ENCODE results near the gene C17orf78. TPM values are rescaled to one million over a fixed set of nuclear protein-coding genes. Genes with fewer than 3 reads are reported as not detected.
"Not testable (repeated sequence)": the region's sequence is repeated elsewhere in the genome, so short reads cannot be mapped to it uniquely, and the experiment has no call there.

Gene C17orf78
- total RNA-seq, 1 experiment from 2014 or later: not detected

GRCh38 chr17:37392024-37392590 is 16.3 kb downstream of the C17orf78 start:
- CTCF ChIA-PET: interaction anchor here (4.1 kb wide), 1 partner anchor 18 kb away, joined by 24 read pairs; no protein-coding TSS in a partner anchor
- H3K36me3 Mint-ChIP-seq (ENCODE audit: insufficient read depth, unreplicated experiment): peaks cover 6% of the 10 kb centered on the region
- H3K27me3 Mint-ChIP-seq (ENCODE audit: insufficient read depth, unreplicated experiment): no peaks in the 10 kb centered on the region
- peaks cover 14% of the 10 kb centered on the region for H3K4me1 Mint-ChIP-seq (ENCODE audit: insufficient read depth, unreplicated experiment)
- H3K4me3 Mint-ChIP-seq (ENCODE audit: unreplicated experiment): peak overlapping the region; percentile 35
- TF ChIP-seq, protein P1, sequence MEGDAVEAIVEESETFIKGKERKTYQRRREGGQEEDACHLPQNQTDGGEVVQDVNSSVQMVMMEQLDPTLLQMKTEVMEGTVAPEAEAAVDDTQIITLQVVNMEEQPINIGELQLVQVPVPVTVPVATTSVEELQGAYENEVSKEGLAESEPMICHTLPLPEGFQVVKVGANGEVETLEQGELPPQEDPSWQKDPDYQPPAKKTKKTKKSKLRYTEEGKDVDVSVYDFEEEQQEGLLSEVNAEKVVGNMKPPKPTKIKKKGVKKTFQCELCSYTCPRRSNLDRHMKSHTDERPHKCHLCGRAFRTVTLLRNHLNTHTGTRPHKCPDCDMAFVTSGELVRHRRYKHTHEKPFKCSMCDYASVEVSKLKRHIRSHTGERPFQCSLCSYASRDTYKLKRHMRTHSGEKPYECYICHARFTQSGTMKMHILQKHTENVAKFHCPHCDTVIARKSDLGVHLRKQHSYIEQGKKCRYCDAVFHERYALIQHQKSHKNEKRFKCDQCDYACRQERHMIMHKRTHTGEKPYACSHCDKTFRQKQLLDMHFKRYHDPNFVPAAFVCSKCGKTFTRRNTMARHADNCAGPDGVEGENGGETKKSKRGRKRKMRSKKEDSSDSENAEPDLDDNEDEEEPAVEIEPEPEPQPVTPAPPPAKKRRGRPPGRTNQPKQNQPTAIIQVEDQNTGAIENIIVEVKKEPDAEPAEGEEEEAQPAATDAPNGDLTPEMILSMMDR (IDR thresholded peaks at IDR 0.05; ENCODE audit: unreplicated experiment): no peak
- BruUV-seq (replicated peaks): no TSS peak
- intact Hi-C loops (cut with micrococcal nuclease): no loop called here
- peak overlapping the region; percentile 68 for H3K27ac Mint-ChIP-seq (ENCODE audit: low read depth, unreplicated experiment)
- peak; percentile 54 for DNase-seq (ENCODE audit: unreplicated experiment)
- POLR2A ChIA-PET: interaction anchor here (1.0 to 1.8 kb wide), 3 partner anchors 9 to 99 kb away, joined by 3 to 7 read pairs (median 5); no protein-coding TSS in a partner anchor
- no peaks in the 10 kb centered on the region for H3K9me3 Mint-ChIP-seq (ENCODE audit: unreplicated experiment)

GRCh38 chr17:37393352-37393751 is 17.6 kb downstream of the C17orf78 start:
- H3K27me3 Mint-ChIP-seq (ENCODE audit: insufficient read depth, unreplicated experiment): no peaks in the 10 kb centered on the region
- H3K4me3 Mint-ChIP-seq (ENCODE audit: unreplicated experiment): no peak overlapping the region
- no peak for DNase-seq (ENCODE audit: unreplicated experiment)
- TF ChIP-seq, protein P1 (IDR thresholded peaks at IDR 0.05; ENCODE audit: unreplicated experiment): no peak
- intact Hi-C loops (cut with micrococcal nuclease): no loop called here
- H3K9me3 Mint-ChIP-seq (ENCODE audit: unreplicated experiment): no peaks in the 10 kb centered on the region
- H3K36me3 Mint-ChIP-seq (ENCODE audit: insufficient read depth, unreplicated experiment): peaks cover 6% of the 10 kb centered on the region
- CTCF ChIA-PET: interaction anchor here (0.6 kb wide), 1 partner anchor 736 kb away, joined by 4 read pairs; no protein-coding TSS in a partner anchor
- peaks cover 19% of the 10 kb centered on the region for H3K4me1 Mint-ChIP-seq (ENCODE audit: insufficient read depth, unreplicated experiment)
- H3K27ac Mint-ChIP-seq (ENCODE audit: low read depth, unreplicated experiment): no peak overlapping the region
- POLR2A ChIA-PET: interaction anchor here (0.6 kb wide), 1 partner anchor 53 kb away, joined by 3 read pairs; no protein-coding TSS in a partner anchor
- no TSS peak for BruUV-seq (replicated peaks)

DNA sequence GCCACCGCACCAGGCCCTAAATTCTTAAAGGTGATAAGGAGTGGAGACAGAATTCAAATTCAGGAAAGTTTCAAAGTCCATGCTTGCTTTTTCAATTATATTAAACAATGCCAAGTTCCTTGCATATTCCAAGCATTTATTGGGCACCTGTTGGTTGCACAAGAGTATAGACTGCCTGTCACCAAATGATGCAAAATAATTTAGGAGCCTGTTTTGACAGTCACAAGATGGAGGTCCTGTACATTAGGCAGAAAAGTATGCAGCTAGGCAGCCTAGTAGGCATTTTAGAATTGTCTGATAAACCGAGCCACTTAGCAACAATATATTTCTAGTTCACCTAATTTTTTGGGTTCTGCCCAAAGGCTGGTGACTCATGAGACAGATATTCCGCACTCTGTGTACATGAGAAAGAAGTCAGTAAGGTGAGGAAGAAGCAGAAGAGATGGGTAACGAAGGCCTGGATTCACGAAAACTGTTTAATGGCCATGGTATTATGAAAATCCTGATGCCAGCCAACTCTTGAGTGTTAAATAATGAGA is 23.5 kb downstream of the C17orf78 start:
- DNase-seq (ENCODE audit: unreplicated experiment): peak; percentile 77
- peaks cover 8% of the 10 kb centered on the region for H3K36me3 Mint-ChIP-seq (ENCODE audit: insufficient read depth, unreplicated experiment)
- no peak overlapping the region for H3K4me3 Mint-ChIP-seq (ENCODE audit: unreplicated experiment)
- no peaks in the 10 kb centered on the region for H3K9me3 Mint-ChIP-seq (ENCODE audit: unreplicated experiment)
- ChIA-PET POLR2A (interaction anchor here (0.6 to 1.4 kb wide), 5 partner anchors 10 to 95 kb away, joined by 3 read pairs; no protein-coding TSS in a partner anchor), CTCF (interaction anchor here (2.8 kb wide), 1 partner anchor 25 kb away, joined by 31 read pairs; the partner anchor contains the start of gene C17orf78)
- H3K27me3 Mint-ChIP-seq (ENCODE audit: insufficient read depth, unreplicated experiment): no peaks in the 10 kb centered on the region
- intact Hi-C loops (cut with micrococcal nuclease): no loop called here
- H3K4me1 Mint-ChIP-seq (ENCODE audit: insufficient read depth, unreplicated experiment): peaks cover 11% of the 10 kb centered on the region
- peak overlapping the region; percentile 13 for H3K27ac Mint-ChIP-seq (ENCODE audit: low read depth, unreplicated experiment)
- TF ChIP-seq, protein P1 (IDR thresholded peaks at IDR 0.05; ENCODE audit: unreplicated experiment): no peak
- no TSS peak for BruUV-seq (replicated peaks)

- ChIA-PET CTCF (no interaction called here), POLR2A (interaction anchor here (0.9 to 1.3 kb wide), 2 partner anchors 17 to 92 kb away, joined by 3 to 4 read pairs; no protein-coding TSS in a partner anchor)
- no peaks in the 10 kb centered on the region for H3K27me3 Mint-ChIP-seq (ENCODE audit: insufficient read depth, unreplicated experiment)
- BruUV-seq (replicated peaks): no TSS peak
- no peak overlapping the region for H3K4me3 Mint-ChIP-seq (ENCODE audit: unreplicated experiment)
- H3K9me3 Mint-ChIP-seq (ENCODE audit: unreplicated experiment): no peaks in the 10 kb centered on the region
- H3K4me1 Mint-ChIP-seq (ENCODE audit: insufficient read depth, unreplicated experiment): peaks cover 21% of the 10 kb centered on the region
- TF ChIP-seq, protein P1 (IDR thresholded peaks at IDR 0.05; ENCODE audit: unreplicated experiment): no peak
- no peak for DNase-seq (ENCODE audit: unreplicated experiment)
- intact Hi-C loops (cut with micrococcal nuclease): no loop called here
- H3K36me3 Mint-ChIP-seq (ENCODE audit: insufficient read depth, unreplicated experiment): peaks cover 8% of the 10 kb centered on the region
- no peak overlapping the region for H3K27ac Mint-ChIP-seq (ENCODE audit: low read depth, unreplicated experiment)
Observed at GRCh38 chr17:37400505-37400904, 24.7 kb downstream of the C17orf78 start.

DNA sequence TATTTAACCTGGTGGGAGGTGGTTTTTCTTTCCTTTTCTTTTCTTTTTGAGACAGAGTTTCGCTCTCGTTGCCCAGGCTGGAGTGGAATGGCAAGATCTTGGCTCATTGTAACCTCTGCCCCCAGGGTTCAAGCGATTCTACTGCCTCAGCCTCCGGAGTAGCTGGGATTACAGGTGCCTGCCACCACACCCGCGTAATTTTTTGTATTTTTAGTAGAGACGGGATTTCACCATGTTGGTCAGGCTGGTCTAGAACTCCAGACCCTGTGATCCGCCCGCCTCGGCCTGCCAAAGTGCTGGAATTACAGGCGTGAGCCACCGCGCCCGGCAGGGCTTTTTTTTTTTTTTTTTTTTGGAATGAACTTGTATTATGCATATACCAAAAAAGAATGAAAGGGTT is 29.7 kb downstream of the C17orf78 start:
- ChIA-PET CTCF (interaction anchor here (0.7 kb wide), 1 partner anchor 44 kb away, joined by 5 read pairs; no protein-coding TSS in a partner anchor), POLR2A (interaction anchor here (0.8 to 8.1 kb wide), 14 partner anchors 13 to 105 kb away, joined by 3 to 111 read pairs (median 4); partner anchors contain the start of gene DUSP14)
- DNase-seq (ENCODE audit: unreplicated experiment); H3K9me3 Mint-ChIP-seq (ENCODE audit: unreplicated experiment); H3K27me3 Mint-ChIP-seq (ENCODE audit: insufficient read depth, unreplicated experiment); BruUV-seq (replicated peaks); intact Hi-C loops (cut with micrococcal nuclease); H3K4me1 Mint-ChIP-seq (ENCODE audit: insufficient read depth, unreplicated experiment): not testable (repeated sequence)
- H3K36me3 Mint-ChIP-seq (ENCODE audit: insufficient read depth, unreplicated experiment): peaks cover 17% of the 10 kb centered on the region
- peak overlapping the region; percentile 95 for H3K4me3 Mint-ChIP-seq (ENCODE audit: unreplicated experiment)
- H3K27ac Mint-ChIP-seq (ENCODE audit: low read depth, unreplicated experiment): peak overlapping the region; percentile 52
